WERI-Rb-1 (cell line): ENCODE results near the gene CGA.

ENCODE experiments used
- DNase-seq: peaks from one replicate; pipeline ENCODE4 v3.0.0-alpha.2; 2020
- H3K27ac ChIP-seq: fragments of 250-450 bp; sonication (Bioruptor Pico); 2 replicates; pipeline ENCODE4 v1.5.1; 2020; ENCODE audit warnings: mild to moderate bottlenecking, moderate library complexity
- H3K27me3 ChIP-seq: fragments of 250-450 bp; sonication (Bioruptor Pico); 2 replicates; pipeline ENCODE4 v1.5.1; 2021; ENCODE audit warnings: mild to moderate bottlenecking, low read depth, moderate library complexity; ENCODE audit not compliant: insufficient read depth, severe bottlenecking
- H3K36me3 ChIP-seq: fragments of 250-450 bp; sonication (Bioruptor Pico); 2 replicates; pipeline ENCODE4 v1.5.1; 2020; ENCODE audit warnings: mild to moderate bottlenecking, moderate library complexity
- H3K4me3 ChIP-seq: 2 replicates; pipeline ENCODE4 v1.5.1; 2011; ENCODE audit warnings: low read depth, mild to moderate bottlenecking, control low read depth, low read length
- H3K9me3 ChIP-seq: fragments of 250-450 bp; sonication (Bioruptor Pico); 2 replicates; pipeline ENCODE4 v1.5.1; 2021; ENCODE audit warnings: mild to moderate bottlenecking, moderate library complexity; ENCODE audit not compliant: severe bottlenecking
- CTCF ChIP-seq: IDR thresholded peaks from 2 replicates; pipeline ENCODE4 v1.5.1; 2011; ENCODE audit warnings: low read depth, mild to moderate bottlenecking, control low read depth, inconsistent platforms, low read length

The CGA gene

GRCh38 chr6:87101067-87101466 lies 6.2 kb upstream of the CGA start:
- H3K9me3 ChIP-seq: no peaks in the 10 kb centered on the region
- H3K4me3 ChIP-seq: no peak overlapping the region
- no peaks in the 10 kb centered on the region for H3K27me3 ChIP-seq
- no peaks in the 10 kb centered on the region for H3K36me3 ChIP-seq
- DNase-seq: no peak
- no peak for TF ChIP-seq CTCF
- no peak overlapping the region for H3K27ac ChIP-seq

- Histone ChIP-seq H3K27me3 (no peaks in the 10 kb centered on the region), H3K4me3 (no peak overlapping the region), H3K36me3 (no peaks in the 10 kb centered on the region), H3K9me3 (no peaks in the 10 kb centered on the region), H3K27ac (no peak overlapping the region)
- DNase-seq: no peak
- TF ChIP-seq CTCF: no peak
Observed at GRCh38 chr6:87100216-87100615, 5.3 kb upstream of the CGA start.

DNA sequence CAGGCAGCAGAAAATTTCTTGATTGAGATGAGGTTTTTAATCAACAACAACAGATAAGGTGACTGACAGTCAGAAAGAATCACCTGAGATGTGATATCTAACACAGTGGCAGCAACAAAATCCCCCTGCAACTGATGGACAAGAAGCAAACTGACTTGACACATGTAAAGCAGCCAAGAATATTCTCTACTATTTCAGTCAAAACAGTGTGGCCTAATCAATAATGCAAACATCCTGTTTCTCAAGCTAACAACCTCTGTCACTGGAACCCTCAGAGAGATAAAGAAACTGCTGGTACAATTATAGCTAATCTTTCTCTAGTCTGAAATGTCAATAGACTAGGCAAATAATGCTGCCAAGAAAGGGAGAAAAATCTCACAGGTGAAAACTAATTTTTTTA lies 4.6 kb upstream of the CGA start:
- Histone ChIP-seq H3K4me3 (no peak overlapping the region), H3K9me3 (no peaks in the 10 kb centered on the region), H3K27ac (no peak overlapping the region), H3K36me3 (no peaks in the 10 kb centered on the region), H3K27me3 (no peaks in the 10 kb centered on the region)
- TF ChIP-seq CTCF: no peak
- no peak for DNase-seq

DNA sequence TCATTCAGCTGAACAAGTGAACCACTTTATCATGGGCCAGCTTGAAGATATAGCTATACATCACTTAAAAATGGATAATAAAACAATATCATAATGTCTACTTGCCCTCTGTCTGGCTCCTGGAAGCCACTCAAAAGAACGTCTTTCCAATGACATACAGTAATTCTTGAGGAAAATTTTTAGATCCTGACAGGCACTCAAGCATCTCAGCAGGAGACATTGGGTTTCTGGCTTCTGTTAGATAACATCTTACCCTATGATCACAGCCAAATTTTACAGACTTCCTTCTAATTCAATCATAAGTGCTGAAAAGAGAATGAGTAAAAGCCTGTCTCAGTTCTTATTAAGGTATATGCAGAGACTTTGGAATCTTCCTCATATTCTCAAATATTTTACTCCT lies 330 bp downstream of the CGA start:
- H3K27me3 ChIP-seq: no peaks in the 10 kb centered on the region
- no peak for TF ChIP-seq CTCF
- no peaks in the 10 kb centered on the region for H3K36me3 ChIP-seq
- H3K9me3 ChIP-seq: no peaks in the 10 kb centered on the region
- no peak for DNase-seq
- H3K4me3 ChIP-seq: no peak overlapping the region
- no peak overlapping the region for H3K27ac ChIP-seq

GRCh38 chr6:87093651-87094050 lies 1.3 kb downstream of the CGA start:
- TF ChIP-seq CTCF: no peak
- H3K27me3 ChIP-seq: no peaks in the 10 kb centered on the region
- H3K4me3 ChIP-seq: no peak overlapping the region
- no peaks in the 10 kb centered on the region for H3K9me3 ChIP-seq
- no peaks in the 10 kb centered on the region for H3K36me3 ChIP-seq
- DNase-seq: no peak
- H3K27ac ChIP-seq: no peak overlapping the region

- no peaks in the 10 kb centered on the region for H3K9me3 ChIP-seq
- no peaks in the 10 kb centered on the region for H3K27me3 ChIP-seq
- H3K4me3 ChIP-seq: no peak overlapping the region
- H3K27ac ChIP-seq: no peak overlapping the region
- no peaks in the 10 kb centered on the region for H3K36me3 ChIP-seq
- no peak for TF ChIP-seq CTCF
- no peak for DNase-seq
Observed at GRCh38 chr6:87093199-87093598, 1.7 kb downstream of the CGA start.
